ENCODE data around the gene LAMC2. TPM values are rescaled to one million over a fixed set of nuclear protein-coding genes. Genes with fewer than 3 reads are reported as not detected.
"Not testable (repeated sequence)": the region's sequence is repeated elsewhere in the genome, so short reads cannot be mapped to it uniquely, and the experiment has no call there.

LAMC2 gene
- not detected for total RNA-seq

- ChIA-PET CTCF (no interaction called here), POLR2A (no interaction called here)
Measured at GRCh38 chr1:183185941-183186490, at the start of gene LAMC2. Gene LAMC2 (plus strand): TSS chr1:183186264. CDS start chr1:183186353, 89 bp downstream.

- ChIA-PET CTCF (no interaction called here), POLR2A (no interaction called here)
Measured at GRCh38 chr1:183137782-183138181, 48.3 kb upstream of the LAMC2 start.

DNA sequence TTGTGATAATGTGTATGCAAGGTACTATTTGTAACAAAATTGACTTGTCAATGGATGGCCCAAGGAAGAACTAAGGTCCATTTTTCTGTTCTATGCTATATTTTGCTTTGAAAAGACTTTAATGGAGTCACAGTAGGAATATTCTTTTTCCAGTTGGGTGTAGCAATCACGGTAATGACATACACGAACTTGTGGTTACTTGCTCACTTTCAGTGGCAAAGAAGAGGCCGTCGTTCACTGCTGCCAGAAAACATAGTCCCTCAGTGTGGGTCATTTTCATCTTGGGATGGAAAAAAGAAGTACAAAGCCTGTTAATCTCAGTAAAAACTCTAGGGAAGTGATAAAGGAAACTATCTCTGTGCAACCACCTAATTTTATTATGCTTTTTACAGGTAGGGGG, 47.8 kb upstream of the LAMC2 start:
- CTCF ChIA-PET: no interaction called here
- POLR2A ChIA-PET: no interaction called here

GRCh38 chr1:183139281-183139942, 46.7 kb upstream of the LAMC2 start:
- POLR2A ChIA-PET: no interaction called here
- CTCF ChIA-PET: no interaction called here

GRCh38 chr1:183140633-183141032, 45.4 kb upstream of the LAMC2 start:
- POLR2A ChIA-PET: no interaction called here

GRCh38 chr1:183142171-183142570, 43.9 kb upstream of the LAMC2 start:
- POLR2A ChIA-PET: no interaction called here
- CTCF ChIA-PET: no interaction called here

More at GRCh38 chr1:183140633-183141032, 45.4 kb upstream of the LAMC2 start:
- CTCF ChIA-PET: no interaction called here

DNA sequence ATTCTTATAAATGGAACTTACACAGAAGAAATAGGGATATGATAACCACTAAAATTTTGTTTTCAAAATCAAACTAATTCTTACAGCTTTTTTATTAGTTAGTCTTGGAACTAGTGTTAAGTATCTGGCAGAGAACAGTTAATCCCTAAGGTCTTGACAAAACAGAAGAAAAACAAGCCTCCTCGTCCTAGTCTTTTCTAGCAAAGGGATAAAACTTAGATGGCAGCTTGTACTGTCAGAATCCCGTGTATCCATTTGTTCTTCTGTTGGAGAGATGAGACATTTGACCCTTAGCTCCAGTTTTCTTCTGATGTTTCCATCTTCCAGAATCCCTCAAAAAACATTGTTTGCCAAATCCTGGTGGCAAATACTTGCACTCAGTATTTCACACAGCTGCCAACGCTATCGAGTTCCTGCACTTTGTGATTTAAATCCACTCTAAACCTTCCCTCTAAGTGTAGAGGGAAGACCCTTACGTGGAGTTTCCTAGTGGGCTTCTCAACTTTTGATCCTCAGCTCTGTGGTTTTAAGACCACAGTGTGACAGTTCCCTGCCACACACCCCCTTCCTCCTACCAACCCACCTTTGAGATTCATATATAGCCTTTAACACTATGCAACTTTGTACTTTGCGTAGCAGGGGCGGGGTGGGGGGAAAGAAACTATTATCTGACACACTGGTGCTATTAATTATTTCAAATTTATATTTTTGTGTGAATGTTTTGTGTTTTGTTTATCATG, 42.3 kb upstream of the LAMC2 start:
- POLR2A ChIA-PET: interaction anchor here (0.7 kb wide), 1 partner anchor 38 kb away, joined by 3 read pairs; no protein-coding TSS in a partner anchor
- CTCF ChIA-PET: no interaction called here

- ChIA-PET CTCF (no interaction called here), POLR2A (no interaction called here)
Measured at GRCh38 chr1:183144752-183145151, 41.3 kb upstream of the LAMC2 start.

DNA sequence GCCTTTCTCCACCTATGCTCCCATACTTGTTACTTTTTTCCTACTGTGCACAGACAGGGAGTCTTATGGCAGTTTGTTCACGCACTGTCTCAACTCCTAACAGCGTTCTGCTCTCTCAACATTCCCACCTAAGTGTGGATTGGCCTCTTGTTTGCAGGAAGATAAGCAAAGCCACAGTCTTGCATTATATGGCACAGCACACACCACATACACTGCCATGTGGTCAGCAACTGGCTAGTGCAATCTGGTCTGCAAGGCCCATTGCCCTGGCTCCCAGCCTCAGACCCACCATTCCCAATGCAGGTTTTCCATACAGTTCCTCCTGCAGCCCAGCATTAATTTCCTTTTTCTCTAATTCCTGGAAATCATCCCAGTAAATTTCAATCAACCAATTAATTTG, 38.3 kb upstream of the LAMC2 start:
- ChIA-PET CTCF (no interaction called here), POLR2A (no interaction called here)

DNA sequence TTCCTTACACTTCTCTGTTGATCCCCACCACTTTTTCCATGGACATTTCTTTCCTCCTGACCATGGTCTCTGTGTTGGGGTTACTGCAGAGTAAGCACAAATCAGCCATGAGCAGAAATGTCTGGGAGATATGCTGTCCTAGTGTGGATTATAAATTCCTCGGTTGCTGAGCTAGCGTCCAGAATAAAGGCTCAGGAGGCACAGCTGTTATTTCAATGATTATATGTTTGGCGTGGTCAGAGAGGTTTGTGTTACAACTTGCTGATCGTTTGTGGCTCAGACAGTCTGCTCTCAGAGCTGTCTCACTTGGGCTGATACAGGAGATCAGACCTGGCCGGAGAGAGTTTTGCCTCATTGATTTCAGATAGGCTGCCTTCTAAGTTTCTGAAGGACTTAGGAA, 37.5 kb upstream of the LAMC2 start:
- ChIA-PET POLR2A (no interaction called here), CTCF (no interaction called here)

GRCh38 chr1:183149273-183149672, 36.8 kb upstream of the LAMC2 start:
- ChIA-PET POLR2A (no interaction called here), CTCF (no interaction called here)

GRCh38 chr1:183150032-183150431, 36.0 kb upstream of the LAMC2 start:
- CTCF ChIA-PET, POLR2A ChIA-PET: not testable (repeated sequence)

GRCh38 chr1:183150445-183150844, 35.6 kb upstream of the LAMC2 start:
- ChIA-PET POLR2A (no interaction called here), CTCF (no interaction called here)

GRCh38 chr1:183152180-183152579, 33.9 kb upstream of the LAMC2 start:
- CTCF ChIA-PET: no interaction called here
- POLR2A ChIA-PET: no interaction called here

- CTCF ChIA-PET: no interaction called here
- POLR2A ChIA-PET: no interaction called here
Measured at GRCh38 chr1:183155939-183156338, 30.1 kb upstream of the LAMC2 start.

- ChIA-PET CTCF (no interaction called here), POLR2A (interaction anchor here (0.6 kb wide), 1 partner anchor 48 kb away, joined by 3 read pairs; no protein-coding TSS in a partner anchor)
Measured at GRCh38 chr1:183159960-183160359, 26.1 kb upstream of the LAMC2 start.

- ChIA-PET CTCF (no interaction called here), POLR2A (no interaction called here)
Measured at GRCh38 chr1:183161391-183161790, 24.7 kb upstream of the LAMC2 start.

- POLR2A ChIA-PET: no interaction called here
Measured at GRCh38 chr1:183163316-183163715, 22.7 kb upstream of the LAMC2 start.

GRCh38 chr1:183164340-183164739, 21.7 kb upstream of the LAMC2 start:
- CTCF ChIA-PET: no interaction called here
- POLR2A ChIA-PET: no interaction called here

More at GRCh38 chr1:183163316-183163715, 22.7 kb upstream of the LAMC2 start:
- CTCF ChIA-PET: no interaction called here

- CTCF ChIA-PET: no interaction called here
- POLR2A ChIA-PET: no interaction called here
Measured at GRCh38 chr1:183164963-183165362, 21.1 kb upstream of the LAMC2 start.

- CTCF ChIA-PET: no interaction called here
- POLR2A ChIA-PET: no interaction called here
Measured at GRCh38 chr1:183165456-183165855, 20.6 kb upstream of the LAMC2 start.

- POLR2A ChIA-PET: no interaction called here
- CTCF ChIA-PET: no interaction called here
Measured at GRCh38 chr1:183166454-183166853, 19.6 kb upstream of the LAMC2 start.
